ENCODE data around the gene ADAMTS12. TPM values are rescaled to one million over a fixed set of nuclear protein-coding genes. Genes with fewer than 3 reads are reported as not detected.

The ADAMTS12 gene
- total and polyA plus RNA-seq, 9 of the 15 experiments (the other 6 are each of a cell fraction or from before 2014, with no cell fraction given), result 0.11 TPM; not detected in 8

DNA sequence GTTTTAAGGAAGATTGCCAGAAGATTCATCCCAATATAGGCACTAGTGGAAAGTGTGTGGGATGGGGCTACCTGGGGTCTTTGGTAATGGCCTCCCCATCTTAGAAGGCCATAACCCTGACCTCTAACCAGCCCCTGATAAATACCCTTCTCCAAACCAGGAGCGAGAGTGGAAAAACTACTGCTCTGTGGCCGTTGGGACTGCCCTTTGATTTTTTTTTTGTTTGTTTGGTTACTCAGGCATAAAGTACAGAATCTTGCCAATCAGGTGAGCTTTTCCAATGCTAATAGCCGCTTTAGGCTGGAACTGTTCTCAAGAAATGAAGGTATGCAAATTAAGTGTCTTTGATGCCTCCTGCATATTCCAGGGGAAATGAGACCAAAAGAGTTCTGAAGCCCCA, 153.7 kb downstream of the ADAMTS12 start (continued):
- no peak for TF ChIP-seq NFE2L1 (tag; IDR thresholded peaks at IDR 0.05; ENCODE audit: borderline replicate concordance, low read depth)
- no peak for TF ChIP-seq HSF4 (CRISPR knock-in tag; IDR thresholded peaks at IDR 0.05; ENCODE audit: borderline replicate concordance)
- no peak for TF ChIP-seq HDAC2 (IDR thresholded peaks at IDR 0.05)
- TF ChIP-seq, protein P1, sequence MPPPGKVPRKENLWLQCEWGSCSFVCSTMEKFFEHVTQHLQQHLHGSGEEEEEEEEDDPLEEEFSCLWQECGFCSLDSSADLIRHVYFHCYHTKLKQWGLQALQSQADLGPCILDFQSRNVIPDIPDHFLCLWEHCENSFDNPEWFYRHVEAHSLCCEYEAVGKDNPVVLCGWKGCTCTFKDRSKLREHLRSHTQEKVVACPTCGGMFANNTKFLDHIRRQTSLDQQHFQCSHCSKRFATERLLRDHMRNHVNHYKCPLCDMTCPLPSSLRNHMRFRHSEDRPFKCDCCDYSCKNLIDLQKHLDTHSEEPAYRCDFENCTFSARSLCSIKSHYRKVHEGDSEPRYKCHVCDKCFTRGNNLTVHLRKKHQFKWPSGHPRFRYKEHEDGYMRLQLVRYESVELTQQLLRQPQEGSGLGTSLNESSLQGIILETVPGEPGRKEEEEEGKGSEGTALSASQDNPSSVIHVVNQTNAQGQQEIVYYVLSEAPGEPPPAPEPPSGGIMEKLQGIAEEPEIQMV (tag; conservative IDR thresholded peaks at IDR 0.05; ENCODE audit: low read depth), result no peak
- no peak for TF ChIP-seq CHCHD3 (CRISPR knock-in tag; IDR thresholded peaks at IDR 0.05)
- TF ChIP-seq ZNF75A (CRISPR knock-in tag; IDR thresholded peaks at IDR 0.05), result no peak
- no peak for TF ChIP-seq EGR1 (conservative IDR thresholded peaks at IDR 0.05)
- no peak for TF ChIP-seq EHMT2 (IDR thresholded peaks at IDR 0.05)
- TF ChIP-seq ZNF76 (CRISPR knock-in tag; IDR thresholded peaks at IDR 0.05; ENCODE audit: borderline replicate concordance), result no peak
- TF ChIP-seq, protein P2, sequence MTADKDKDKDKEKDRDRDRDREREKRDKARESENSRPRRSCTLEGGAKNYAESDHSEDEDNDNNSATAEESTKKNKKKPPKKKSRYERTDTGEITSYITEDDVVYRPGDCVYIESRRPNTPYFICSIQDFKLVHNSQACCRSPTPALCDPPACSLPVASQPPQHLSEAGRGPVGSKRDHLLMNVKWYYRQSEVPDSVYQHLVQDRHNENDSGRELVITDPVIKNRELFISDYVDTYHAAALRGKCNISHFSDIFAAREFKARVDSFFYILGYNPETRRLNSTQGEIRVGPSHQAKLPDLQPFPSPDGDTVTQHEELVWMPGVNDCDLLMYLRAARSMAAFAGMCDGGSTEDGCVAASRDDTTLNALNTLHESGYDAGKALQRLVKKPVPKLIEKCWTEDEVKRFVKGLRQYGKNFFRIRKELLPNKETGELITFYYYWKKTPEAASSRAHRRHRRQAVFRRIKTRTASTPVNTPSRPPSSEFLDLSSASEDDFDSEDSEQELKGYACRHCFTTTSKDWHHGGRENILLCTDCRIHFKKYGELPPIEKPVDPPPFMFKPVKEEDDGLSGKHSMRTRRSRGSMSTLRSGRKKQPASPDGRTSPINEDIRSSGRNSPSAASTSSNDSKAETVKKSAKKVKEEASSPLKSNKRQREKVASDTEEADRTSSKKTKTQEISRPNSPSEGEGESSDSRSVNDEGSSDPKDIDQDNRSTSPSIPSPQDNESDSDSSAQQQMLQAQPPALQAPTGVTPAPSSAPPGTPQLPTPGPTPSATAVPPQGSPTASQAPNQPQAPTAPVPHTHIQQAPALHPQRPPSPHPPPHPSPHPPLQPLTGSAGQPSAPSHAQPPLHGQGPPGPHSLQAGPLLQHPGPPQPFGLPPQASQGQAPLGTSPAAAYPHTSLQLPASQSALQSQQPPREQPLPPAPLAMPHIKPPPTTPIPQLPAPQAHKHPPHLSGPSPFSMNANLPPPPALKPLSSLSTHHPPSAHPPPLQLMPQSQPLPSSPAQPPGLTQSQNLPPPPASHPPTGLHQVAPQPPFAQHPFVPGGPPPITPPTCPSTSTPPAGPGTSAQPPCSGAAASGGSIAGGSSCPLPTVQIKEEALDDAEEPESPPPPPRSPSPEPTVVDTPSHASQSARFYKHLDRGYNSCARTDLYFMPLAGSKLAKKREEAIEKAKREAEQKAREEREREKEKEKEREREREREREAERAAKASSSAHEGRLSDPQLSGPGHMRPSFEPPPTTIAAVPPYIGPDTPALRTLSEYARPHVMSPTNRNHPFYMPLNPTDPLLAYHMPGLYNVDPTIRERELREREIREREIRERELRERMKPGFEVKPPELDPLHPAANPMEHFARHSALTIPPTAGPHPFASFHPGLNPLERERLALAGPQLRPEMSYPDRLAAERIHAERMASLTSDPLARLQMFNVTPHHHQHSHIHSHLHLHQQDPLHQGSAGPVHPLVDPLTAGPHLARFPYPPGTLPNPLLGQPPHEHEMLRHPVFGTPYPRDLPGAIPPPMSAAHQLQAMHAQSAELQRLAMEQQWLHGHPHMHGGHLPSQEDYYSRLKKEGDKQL (CRISPR knock-in tag; IDR thresholded peaks at IDR 0.05; ENCODE audit: borderline replicate concordance), result no peak
- TF ChIP-seq ZNF146 (CRISPR knock-in tag; IDR thresholded peaks at IDR 0.05; ENCODE audit: unreplicated experiment), result no peak
